NCI-H2107 treated with DMSO at 0.1 percent for 48 hours (cell line): ENCODE results near the gene RAD21L1.
A peak's percentile ranks its signal among the peaks of the same experiment; 100 is the strongest.

Experiments
- DNase-seq: peaks from one replicate; lab custom pipeline; 2025; ENCODE audit not compliant: unreplicated experiment; lab: John Stamatoyannopoulos, UW

The RAD21L1 gene

DNA sequence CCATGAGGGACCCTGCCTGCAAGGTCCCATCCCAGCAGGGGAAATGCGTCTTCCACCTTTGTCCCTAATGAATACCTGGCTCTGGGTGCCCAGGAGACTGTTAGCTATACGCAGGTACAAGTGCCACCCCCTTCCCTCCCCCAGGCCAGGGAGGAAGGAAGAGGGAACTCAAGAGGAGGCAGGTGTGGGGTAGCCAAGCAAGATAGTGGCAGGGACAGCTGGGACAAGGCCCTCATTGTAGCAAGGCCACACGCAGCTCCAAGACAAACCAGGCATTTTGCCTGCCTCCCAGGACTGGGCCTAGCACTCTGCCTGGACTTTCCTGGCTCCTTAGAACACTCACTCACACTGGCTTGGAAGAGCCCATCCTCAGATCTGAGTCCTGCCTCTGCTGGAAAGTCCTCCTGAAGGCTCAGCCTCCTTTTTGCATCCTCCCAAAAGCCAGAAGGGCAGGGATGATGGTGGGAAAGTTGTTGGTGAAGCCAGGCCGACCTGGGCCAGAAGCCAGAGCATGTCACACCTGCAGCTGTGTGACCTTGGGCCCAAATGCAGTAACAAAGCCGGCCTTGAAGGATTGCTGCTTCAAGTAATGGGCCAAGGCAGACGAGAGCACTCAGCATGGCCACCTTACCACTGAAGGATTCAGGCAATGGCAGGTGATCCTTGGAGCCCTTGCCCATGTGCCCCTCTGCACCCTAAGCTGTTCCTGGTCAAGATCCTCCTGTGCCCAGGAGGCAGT lies 68.0 kb downstream of the RAD21L1 start:
- no peak for DNase-seq

DNA sequence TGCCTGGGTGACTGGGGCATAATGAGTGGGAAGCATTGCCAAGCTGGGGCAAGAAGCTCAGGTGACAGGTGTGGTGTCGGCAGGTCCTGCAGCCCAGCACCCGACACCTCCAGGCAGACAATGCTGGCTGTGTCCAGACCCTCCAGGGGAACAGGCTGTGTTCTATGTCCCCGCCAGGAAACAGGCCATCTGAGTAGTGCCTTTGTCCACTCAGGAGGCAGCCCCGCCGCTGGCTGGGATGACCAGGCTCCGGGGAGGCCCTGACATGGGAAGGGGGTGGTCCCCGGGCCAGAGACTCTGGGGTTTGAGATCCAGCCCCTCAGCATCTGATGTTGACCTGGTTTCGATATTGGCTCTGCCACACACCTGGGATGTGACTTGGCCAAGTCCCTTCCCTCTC lies 68.7 kb downstream of the RAD21L1 start:
- no peak for DNase-seq

DNA sequence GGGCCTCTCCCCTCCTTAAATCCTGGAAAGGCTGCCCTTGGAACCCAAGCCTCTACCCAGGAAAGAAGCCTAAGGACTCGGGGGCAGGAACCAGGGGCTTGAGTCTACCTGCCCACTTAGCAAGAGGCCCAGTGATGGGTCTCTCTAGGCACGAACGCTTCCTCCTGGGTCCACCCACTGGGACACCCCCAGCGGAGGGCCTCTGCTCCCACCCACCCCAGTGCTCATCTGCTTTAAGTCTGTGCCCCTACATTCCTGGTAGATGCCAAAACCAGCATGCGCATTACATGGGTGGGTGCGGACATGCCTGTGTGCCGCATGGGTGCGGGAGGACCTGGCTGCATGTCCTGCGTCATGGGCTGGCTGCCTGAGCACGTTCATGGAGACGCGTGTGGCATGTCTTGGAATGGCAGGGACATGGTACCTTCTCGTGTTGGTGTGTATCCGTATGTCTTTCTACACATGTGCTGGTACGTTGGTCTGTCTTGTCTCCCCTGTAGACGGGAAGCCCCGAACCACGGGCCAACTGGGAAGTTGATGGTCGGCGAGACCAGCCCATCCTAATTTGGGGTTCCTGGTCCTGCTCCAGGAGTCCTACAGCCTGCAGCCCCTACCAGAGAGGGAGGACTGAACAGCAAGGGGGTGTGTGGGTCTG lies 69.6 kb downstream of the RAD21L1 start:
- no peak for DNase-seq

DNA sequence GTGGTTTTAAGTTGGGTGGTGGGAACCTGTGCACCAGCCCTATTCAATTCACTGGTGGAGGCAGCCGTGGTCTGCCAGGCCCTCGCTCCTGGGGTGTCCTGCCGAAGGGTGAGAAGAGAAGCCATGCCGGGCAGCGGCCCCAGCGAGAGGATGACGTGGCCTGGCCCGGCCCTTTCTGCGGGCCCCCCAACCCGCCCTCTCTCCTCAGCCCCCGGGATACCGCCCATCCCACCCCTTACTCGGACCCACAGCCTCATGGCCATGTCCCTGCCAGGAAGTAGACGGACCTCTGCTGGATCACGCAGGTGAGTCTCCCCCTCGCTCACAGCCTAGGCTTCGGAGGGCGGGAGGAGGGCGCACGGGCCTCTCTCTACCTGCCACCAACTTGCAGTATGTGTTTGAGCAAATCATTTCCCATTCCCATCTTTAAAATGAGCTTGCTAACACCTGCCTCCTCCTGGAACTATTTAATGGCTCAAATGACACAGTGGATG lies 70.3 kb downstream of the RAD21L1 start:
- DNase-seq, result no peak

DNA sequence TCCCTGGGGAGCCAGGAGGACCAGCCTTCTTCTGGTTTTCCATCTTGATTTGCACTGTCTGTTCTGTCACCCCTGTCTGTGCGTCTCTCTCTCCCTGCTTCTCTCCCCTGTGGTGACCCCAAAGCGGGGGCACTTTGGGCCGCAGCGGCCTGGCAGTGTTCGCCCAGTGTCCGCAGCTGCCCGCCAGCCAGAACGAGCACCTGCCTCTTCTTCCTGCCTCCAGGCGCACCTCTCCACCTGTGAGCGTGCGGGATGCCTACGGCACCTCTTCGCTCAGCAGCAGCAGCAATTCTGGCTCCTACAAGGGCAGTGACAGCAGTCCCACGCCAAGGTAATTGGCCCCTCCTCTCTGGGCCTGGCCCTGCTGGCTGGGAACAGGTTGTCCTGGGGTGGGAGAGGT lies 71.1 kb downstream of the RAD21L1 start:
- no peak for DNase-seq

DNA sequence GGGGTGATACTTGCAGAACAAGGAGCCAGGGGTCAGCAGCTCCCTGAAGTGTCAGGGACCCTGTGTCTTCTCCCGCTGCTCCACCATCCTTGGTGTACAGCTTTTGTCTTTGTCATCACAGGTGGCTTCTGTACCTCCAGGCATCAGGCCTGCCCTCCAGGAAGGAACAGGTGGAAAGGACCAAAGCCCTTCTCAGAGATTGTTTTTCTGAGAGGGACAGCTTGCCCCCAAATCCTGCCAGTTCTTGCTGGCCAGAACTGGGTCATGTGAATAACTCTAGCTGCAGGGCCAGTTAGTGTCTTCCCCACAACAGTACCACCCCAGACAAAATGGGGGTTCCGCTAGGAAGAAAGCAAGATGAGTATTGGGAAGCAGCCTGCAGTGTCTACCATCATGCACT lies 71.6 kb downstream of the RAD21L1 start:
- no peak for DNase-seq

DNA sequence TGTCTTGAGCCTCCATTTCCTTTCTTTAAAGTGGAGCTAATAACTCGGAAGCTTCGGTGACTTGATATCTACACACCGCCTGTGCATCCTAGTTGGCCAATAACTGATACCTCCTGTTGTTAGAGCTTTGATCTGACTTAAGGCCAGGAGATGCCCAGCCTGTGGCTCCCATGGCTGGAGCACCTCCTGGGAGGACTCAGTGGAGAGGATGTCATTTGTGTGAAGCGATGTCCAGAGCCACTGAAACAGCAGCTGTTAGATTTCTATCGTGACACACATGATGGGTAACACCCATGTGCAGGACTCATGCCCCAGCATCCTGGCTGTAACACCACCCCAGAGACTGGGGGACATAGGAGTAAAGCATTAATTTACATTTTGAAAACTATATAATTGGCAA lies 72.3 kb downstream of the RAD21L1 start:
- no peak for DNase-seq

DNA sequence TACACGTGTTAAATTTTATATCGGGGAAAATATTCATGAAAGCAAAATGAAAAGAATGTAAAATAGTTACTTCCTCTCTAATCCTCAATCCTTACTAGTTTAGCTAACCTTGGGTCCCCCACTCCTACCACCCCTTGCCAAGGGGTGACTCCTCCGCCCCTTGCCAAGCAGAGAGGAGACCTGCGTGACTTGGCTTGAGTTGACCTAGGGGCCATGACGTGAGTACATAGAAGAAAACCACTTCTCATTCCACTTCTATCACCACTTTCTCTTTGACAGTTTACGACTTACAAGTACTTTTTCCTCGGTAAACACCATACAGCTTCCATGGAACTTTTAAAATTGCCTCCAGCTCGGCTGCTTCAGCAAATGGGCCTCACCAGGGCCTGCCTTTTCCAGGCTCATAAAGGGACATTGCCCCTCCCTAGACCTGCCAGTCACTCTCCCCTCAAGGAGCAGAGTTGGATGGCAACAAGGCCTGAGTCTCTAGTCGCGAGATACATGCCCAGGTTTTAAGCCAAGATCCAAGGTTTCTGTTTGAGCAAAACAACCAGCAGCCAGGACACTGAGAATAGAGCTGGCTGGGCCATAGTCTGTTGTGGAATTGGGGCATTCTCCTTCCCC lies 73.2 kb downstream of the RAD21L1 start:
- no peak for DNase-seq

DNA sequence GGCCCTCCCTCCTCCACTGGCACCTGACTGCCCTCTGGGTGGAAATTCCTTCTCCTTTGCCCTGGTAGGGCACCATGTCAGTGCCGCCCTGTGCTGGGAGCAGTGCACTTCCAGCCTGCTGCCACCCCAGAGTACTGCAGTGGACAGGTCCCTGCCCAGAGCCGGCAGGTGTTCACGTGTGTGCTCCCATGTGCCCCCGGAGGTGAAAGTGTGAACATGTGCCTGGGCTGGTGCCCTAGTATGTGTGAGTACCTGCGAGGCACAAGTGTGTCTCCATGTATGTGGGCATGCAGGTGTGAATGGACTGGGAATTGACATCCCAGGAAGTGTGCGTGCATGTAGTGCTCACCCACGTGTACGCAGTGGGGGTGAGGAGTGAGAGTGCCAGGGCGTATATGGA lies 73.7 kb downstream of the RAD21L1 start:
- DNase-seq, result no peak

DNA sequence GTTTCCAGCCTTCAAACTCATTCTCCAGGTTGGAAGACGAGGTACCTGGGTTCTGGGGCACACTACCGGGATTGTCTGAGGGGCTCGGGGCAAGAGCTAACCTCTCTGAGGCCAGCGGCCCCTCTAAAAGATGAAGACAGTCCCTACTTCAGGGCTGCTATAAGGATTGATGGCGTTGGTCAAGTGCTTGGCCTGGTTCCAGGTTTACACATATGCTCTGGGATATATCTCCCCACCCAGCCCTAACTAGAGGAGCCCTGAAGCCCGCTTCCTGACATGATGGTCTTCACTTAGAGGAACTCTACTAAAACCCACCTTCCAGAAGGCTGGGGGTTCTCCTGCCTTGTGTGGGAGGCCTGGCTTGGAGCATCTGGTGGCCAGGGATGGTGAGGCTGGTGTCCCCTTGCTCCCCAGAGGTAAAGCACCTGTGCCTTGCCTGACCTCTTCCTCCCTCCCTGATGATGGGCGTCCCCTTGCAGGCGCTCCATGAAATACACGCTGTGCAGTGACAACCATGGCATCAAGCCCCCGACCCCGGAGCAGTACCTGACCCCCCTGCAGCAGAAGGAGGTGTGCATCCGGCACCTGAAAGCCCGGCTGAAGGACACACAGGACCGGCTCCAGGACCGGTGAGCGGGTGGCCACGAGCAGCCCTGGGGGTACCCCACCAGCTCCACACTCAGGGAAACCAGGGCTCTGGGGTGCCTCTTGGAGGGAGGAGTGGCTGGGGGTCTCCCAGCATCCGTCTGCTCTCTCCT lies 74.4 kb downstream of the RAD21L1 start:
- no peak for DNase-seq

DNA sequence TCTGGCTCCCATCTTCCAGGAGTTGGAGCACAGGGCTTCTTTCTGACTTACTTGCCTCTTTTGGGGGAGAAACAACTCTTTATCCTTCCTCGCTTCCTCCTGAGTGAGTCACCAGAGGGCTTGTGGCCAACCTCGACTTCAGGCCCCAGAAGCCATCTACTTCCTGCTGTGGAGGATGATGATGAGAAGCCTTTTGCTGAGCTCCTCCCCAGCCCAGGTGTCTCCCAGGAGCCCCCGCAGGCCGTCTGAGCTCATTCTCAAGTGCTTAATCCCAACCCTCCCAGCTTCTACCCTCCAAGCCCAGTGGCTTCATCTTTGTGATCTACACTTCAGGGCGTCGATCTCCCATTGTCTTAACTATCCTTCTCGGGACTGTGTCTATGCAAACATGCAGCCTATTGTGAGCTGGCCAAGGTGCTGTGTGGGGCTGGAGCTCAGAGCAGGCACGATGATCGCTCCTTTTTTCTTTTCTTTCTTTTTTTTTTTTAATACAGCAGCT lies 75.2 kb downstream of the RAD21L1 start:
- DNase-seq, result no peak

DNA sequence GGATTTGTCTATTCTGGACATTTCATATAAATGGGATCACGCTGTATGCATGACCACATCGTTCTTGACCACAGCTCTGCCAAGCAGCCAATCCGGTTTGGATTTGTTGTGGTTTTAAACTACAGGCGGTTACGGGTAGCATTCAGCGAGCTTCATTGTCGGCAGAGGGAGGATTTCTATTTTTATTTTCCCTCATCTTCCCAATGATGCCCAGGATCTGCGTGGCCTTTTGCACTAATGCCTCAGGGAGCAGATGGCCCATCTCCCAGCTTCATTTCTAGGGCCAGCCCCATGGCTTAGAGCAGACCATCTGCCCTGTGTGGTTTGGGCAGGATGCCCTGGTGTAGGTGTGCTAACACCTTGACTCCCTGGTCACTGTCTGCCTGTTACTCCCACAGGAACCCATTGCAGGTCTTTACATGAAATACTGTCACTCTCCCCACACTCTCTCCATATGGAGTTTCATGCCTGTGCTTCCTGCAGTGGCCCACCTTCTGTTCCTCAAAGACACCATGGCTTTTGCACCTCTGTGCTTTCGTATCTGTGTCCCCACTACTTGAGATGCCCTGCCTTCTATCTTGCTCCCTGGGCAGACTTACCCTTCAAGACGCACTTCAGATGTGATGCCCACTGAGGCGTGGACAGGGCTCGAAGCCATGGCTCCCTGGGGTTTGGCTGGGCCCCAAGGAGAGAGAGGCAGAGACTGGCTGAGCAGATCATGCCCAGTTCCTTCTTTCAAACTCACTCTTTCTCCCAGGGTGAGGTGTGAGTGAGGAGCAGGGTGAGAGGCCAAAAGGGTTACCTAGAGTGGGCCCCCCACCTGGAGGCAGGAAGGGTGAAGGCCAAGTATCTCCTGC lies 77.1 kb downstream of the RAD21L1 start:
- peak; percentile 27 for DNase-seq

DNA sequence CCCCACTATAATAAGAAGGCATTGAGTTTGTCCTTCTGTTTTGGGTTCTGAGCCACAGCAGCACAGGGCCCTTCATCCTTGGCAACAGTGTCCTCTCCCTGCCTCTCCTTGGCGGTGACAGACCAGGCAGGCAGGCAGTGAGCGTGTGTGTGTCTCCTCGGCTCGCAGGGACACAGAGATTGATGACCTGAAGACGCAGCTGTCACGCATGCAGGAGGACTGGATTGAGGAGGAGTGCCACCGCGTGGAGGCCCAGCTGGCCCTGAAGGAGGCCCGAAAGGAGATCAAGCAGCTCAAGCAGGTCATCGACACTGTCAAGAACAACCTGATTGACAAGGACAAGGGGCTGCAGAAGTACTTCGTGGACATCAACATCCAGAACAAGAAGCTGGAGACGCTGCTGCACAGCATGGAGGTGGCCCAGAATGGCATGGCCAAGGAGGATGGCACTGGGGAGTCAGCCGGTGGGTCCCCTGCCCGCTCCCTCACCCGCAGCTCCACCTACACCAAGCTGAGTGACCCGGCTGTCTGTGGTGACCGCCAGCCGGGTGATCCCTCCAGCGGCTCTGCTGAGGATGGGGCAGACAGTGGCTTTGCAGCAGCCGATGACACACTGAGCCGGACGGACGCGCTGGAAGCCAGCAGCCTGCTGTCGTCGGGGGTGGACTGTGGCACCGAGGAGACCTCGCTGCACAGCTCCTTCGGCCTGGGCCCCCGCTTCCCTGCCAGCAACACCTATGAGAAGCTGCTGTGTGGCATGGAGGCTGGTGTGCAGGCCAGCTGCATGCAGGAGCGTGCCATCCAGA lies 79.1 kb downstream of the RAD21L1 start:
- DNase-seq, result no peak
